Mesothelial cell of epicardium (in vitro differentiated cells): ENCODE data around the gene SMAP2. TPM values are rescaled to one million over a fixed set of nuclear protein-coding genes. Genes with fewer than 3 reads are reported as not detected.

Experiments used
- DNase-seq, 2 experiments: peaks; one replicate each; pipeline ENCODE4 v3.0.0; 2021; ENCODE audit warnings: low spot score in 2 of 2; ENCODE audit not compliant: unreplicated experiment in 2 of 2
- H3K27ac Mint-ChIP-seq: 2 replicates; pipeline ENCODE4 v1.8.0; 2021; ENCODE audit warnings: mixed read lengths
- H3K27me3 Mint-ChIP-seq: 2 replicates; pipeline ENCODE4 v1.8.0; 2021; ENCODE audit warnings: low read depth, mixed read lengths
- H3K36me3 Mint-ChIP-seq: 2 replicates; pipeline ENCODE4 v1.8.0; 2021; ENCODE audit warnings: mixed read lengths
- H3K4me1 Mint-ChIP-seq: 2 replicates; pipeline ENCODE4 v1.8.0; 2021; ENCODE audit warnings: mixed read lengths
- H3K4me3 Mint-ChIP-seq: 2 replicates; pipeline ENCODE4 v1.8.0; 2021; ENCODE audit warnings: mild to moderate bottlenecking, moderate library complexity, mixed read lengths
- H3K9me3 Mint-ChIP-seq: 2 replicates; pipeline ENCODE4 v1.8.0; 2021; ENCODE audit warnings: mixed read lengths
- CTCF ChIP-seq: fragments of 200-600 bp; sonication (generic); IDR thresholded peaks from one replicate; pipeline ENCODE4 v1.5.0; 2021; ENCODE audit warnings: antibody characterized with exemption; ENCODE audit not compliant: unreplicated experiment
- total RNA-seq: library from RNA; stranded (reverse); gene quantifications from 3 replicates; pipeline ENCODE4 v1.2.1, GENCODE V29; 2021

The SMAP2 gene
- total RNA-seq, 1 donor from 2014 or later, result 10.9 TPM

GRCh38 chr1:40411294-40411693, 37.8 kb downstream of the SMAP2 start:
- H3K27me3 Mint-ChIP-seq, result no peaks in the 10 kb centered on the region
- no peaks in the 10 kb centered on the region for H3K9me3 Mint-ChIP-seq
- peaks cover 14% of the 10 kb centered on the region for H3K36me3 Mint-ChIP-seq
- no peaks in the 10 kb centered on the region for H3K4me1 Mint-ChIP-seq
- no peak overlapping the region for H3K4me3 Mint-ChIP-seq
- DNase-seq, result no peak
- TF ChIP-seq CTCF, result no peak
- no peak overlapping the region for H3K27ac Mint-ChIP-seq

GRCh38 chr1:40411843-40412242, 38.3 kb downstream of the SMAP2 start:
- no peak for DNase-seq
- Mint-ChIP-seq H3K27me3 (no peaks in the 10 kb centered on the region), H3K9me3 (no peaks in the 10 kb centered on the region), H3K27ac (no peak overlapping the region), H3K4me1 (no peaks in the 10 kb centered on the region), H3K36me3 (peaks cover 16% of the 10 kb centered on the region), H3K4me3 (no peak overlapping the region)
- no peak for TF ChIP-seq CTCF

GRCh38 chr1:40413527-40414252, 40.2 kb downstream of the SMAP2 start:
- Mint-ChIP-seq H3K4me1 (no peaks in the 10 kb centered on the region), H3K36me3 (peaks cover 30% of the 10 kb centered on the region), H3K27ac (no peak overlapping the region), H3K9me3 (no peaks in the 10 kb centered on the region), H3K4me3 (no peak overlapping the region), H3K27me3 (no peaks in the 10 kb centered on the region)
- no peak for DNase-seq
- TF ChIP-seq CTCF, result no peak

- no peaks in the 10 kb centered on the region for H3K4me1 Mint-ChIP-seq
- no peak for TF ChIP-seq CTCF
- H3K4me3 Mint-ChIP-seq, result no peak overlapping the region
- DNase-seq, result no peak
- H3K27me3 Mint-ChIP-seq, result no peaks in the 10 kb centered on the region
- no peaks in the 10 kb centered on the region for H3K9me3 Mint-ChIP-seq
- no peak overlapping the region for H3K27ac Mint-ChIP-seq
- peaks cover 33% of the 10 kb centered on the region for H3K36me3 Mint-ChIP-seq
Measured at GRCh38 chr1:40414331-40414730, 40.8 kb downstream of the SMAP2 start.

- H3K36me3 Mint-ChIP-seq, result peaks cover 29% of the 10 kb centered on the region
- DNase-seq, result no peak
- H3K9me3 Mint-ChIP-seq, result no peaks in the 10 kb centered on the region
- H3K27me3 Mint-ChIP-seq, result no peaks in the 10 kb centered on the region
- H3K4me3 Mint-ChIP-seq, result no peak overlapping the region
- no peak overlapping the region for H3K27ac Mint-ChIP-seq
- peaks cover 10% of the 10 kb centered on the region for H3K4me1 Mint-ChIP-seq
- no peak for TF ChIP-seq CTCF
Measured at GRCh38 chr1:40416709-40417108, 43.2 kb downstream of the SMAP2 start.
